Mesendoderm (in vitro differentiated cells): ENCODE measurements around the gene LIN9.
"Not testable (repeated sequence)": the region's sequence is repeated elsewhere in the genome, so short reads cannot be mapped to it uniquely, and the experiment has no call there.

Experiments
- DNase-seq: peaks from one replicate; pipeline ENCODE4 v3.0.0; 2013
- H2AK5ac ChIP-seq: 2 replicates; pipeline ENCODE4 v1.6.1; 2013; ENCODE audit warnings: low read length, inconsistent platforms
- H2BK120ac ChIP-seq: 2 replicates; pipeline ENCODE4 v1.6.1; 2013; ENCODE audit warnings: low read depth, mild to moderate bottlenecking, low read length, moderate library complexity, mixed read lengths
- H2BK15ac ChIP-seq: replicated peaks from 2 replicates; pipeline ENCODE4 v1.6.1; 2013; ENCODE audit warnings: low read depth, mild to moderate bottlenecking, moderate library complexity
- H2BK5ac ChIP-seq: 2 replicates; pipeline ENCODE4 v1.6.1; 2013; ENCODE audit warnings: low read length, inconsistent platforms
- H3K18ac ChIP-seq: 2 replicates; pipeline ENCODE4 v1.6.1; 2013; ENCODE audit warnings: mild to moderate bottlenecking, low read length, mixed read lengths
- H3K23ac ChIP-seq: one replicate; pipeline ENCODE4 v1.6.1; 2013; ENCODE audit warnings: low read length
- H3K27ac ChIP-seq: 2 replicates; pipeline ENCODE4 v1.5.1; 2013; ENCODE audit warnings: low read depth, mild to moderate bottlenecking, inconsistent platforms, low read length, moderate library complexity
- H3K27me3 ChIP-seq: 2 replicates; pipeline ENCODE4 v1.6.1; 2013; ENCODE audit warnings: low read length, control low read depth, mild to moderate bottlenecking, inconsistent platforms; ENCODE audit not compliant: insufficient read depth, poor library complexity
- H3K36me3 ChIP-seq: 2 replicates; pipeline ENCODE4 v1.6.1; 2013; ENCODE audit warnings: low read length, inconsistent platforms; ENCODE audit not compliant: control insufficient read depth, insufficient read depth
- H3K4ac ChIP-seq: one replicate; pipeline ENCODE4 v1.6.1; 2013; ENCODE audit warnings: low read depth, mild to moderate bottlenecking, low read length, moderate library complexity
- H3K4me1 ChIP-seq: 2 replicates; pipeline ENCODE4 v1.6.1; 2013; ENCODE audit warnings: low read depth, low read length, inconsistent platforms; ENCODE audit not compliant: control insufficient read depth
- H3K4me2 ChIP-seq: 2 replicates; pipeline ENCODE4 v1.6.1; 2013; ENCODE audit warnings: low read length
- H3K4me3 ChIP-seq: 2 replicates; pipeline ENCODE4 v1.5.1; 2013; ENCODE audit warnings: mild to moderate bottlenecking, low read length
- H3K56ac ChIP-seq: one replicate; pipeline ENCODE4 v1.6.1; 2013; ENCODE audit warnings: low read length
- H3K79me1 ChIP-seq: 2 replicates; pipeline ENCODE4 v1.6.1; 2013; ENCODE audit warnings: low read length, inconsistent platforms
- H3K79me2 ChIP-seq: 2 replicates; pipeline ENCODE4 v1.6.1; 2013; ENCODE audit warnings: mild to moderate bottlenecking, low read length; ENCODE audit not compliant: control insufficient read depth, insufficient read depth
- H3K9ac ChIP-seq: 2 replicates; pipeline ENCODE4 v1.6.1; 2013; ENCODE audit warnings: low read length, inconsistent platforms
- H4K5ac ChIP-seq: one replicate; pipeline ENCODE4 v1.6.1; 2013; ENCODE audit warnings: low read length
- H4K8ac ChIP-seq: one replicate; pipeline ENCODE4 v1.6.1; 2013; ENCODE audit warnings: low read depth, mild to moderate bottlenecking, control low read depth, low read length, moderate library complexity
- WGBS: extraction: QIAGEN DNeasy Blood & Tissue Kit; methylation state at CpG from one replicate; pipeline ENCODE4 v1.1.7; 2013; ENCODE audit warnings: low lambda C conversion rate, missing lambda C conversion rate; ENCODE audit not compliant: insufficient coverage; ENCODE audit errors: extremely low coverage; 5-methylcytosine and 5-hydroxymethylcytosine counted together

LIN9 gene

DNA sequence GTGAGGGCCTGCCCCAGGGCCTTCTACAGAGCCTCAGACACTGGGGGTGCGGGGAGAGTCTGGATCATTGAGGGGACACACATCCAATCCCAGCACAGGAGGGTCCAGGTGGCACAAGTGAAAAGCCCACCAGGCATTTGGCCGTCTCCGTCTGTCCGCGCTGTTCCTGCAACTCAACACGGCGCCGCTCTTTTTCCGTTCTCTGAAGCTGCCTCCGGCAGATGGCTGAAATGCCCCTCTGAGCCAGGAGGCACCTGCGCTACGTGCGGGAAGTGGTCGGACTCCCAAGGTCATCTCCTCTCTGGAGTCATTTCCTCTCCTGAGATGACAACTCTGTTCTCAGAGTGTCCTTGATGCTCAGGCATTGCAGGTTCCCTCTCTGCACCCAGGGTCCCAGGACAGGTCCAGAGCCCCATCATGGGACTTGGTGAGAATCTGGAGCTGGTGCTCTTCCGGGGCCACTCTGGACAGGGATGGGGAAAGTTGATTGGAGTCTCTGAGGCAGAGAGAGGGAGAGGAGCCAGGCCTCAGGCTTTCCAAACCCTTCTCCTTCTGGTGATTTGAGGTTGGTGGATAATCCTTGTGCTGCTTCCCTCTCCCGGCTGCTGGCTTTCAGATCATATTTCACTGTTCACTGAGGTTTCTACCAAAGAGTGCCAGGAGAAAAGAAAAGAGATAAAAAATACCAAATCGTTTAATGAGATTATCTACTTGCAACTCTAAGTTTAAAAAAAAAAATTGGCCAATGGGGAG, 99.5 kb downstream of the LIN9 start:
- Histone ChIP-seq H3K4me2 (no peak overlapping the region), H3K4ac (peak overlapping the region; percentile 60), H3K56ac (peak overlapping the region; percentile 70), H3K27ac (no peak overlapping the region), H3K36me3 (no peaks in the 10 kb centered on the region), H2BK15ac (no peak overlapping the region), H3K79me1 (no peaks in the 10 kb centered on the region), H2BK5ac (peak overlapping the region; percentile 95), H2AK5ac (peak overlapping the region; percentile 78), H3K27me3 (no peaks in the 10 kb centered on the region), H3K4me1 (peaks cover 24% of the 10 kb centered on the region), H3K23ac (peak overlapping the region; percentile 38), H4K8ac (no peak overlapping the region), H3K18ac (peak overlapping the region; percentile 7), H2BK120ac (peak overlapping the region; percentile 47), H3K9ac (no peak overlapping the region), H4K5ac (no peak overlapping the region), H3K4me3 (no peak overlapping the region), H3K79me2 (no peaks in the 10 kb centered on the region)
- WGBS, result no CpG with 5 or more reads among the region's 17 CpGs
- no peak for DNase-seq

DNA sequence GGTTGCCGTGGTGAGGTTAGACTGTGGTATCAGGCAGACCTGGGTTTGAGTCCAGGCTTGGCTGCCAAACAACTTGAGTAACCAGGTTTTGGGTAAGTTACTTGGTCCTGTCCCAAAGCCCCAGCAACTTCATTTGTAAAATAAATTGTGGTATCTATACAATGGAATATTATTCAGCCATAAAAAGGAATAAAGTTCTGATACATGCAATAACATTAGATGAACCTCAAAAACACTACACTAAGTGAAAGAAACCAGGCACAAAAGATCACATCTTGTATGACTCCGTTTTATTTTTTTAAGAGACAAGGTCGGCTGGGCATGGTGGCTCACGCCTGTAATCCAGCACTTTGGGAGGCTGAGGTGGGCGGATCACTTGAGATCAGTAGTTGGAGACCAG, 101.9 kb downstream of the LIN9 start:
- no CpG with 5 or more reads among the region's 5 CpGs for WGBS
- no peak overlapping the region for H3K56ac ChIP-seq
- no peak overlapping the region for H3K18ac ChIP-seq
- H3K27ac ChIP-seq, result no peak overlapping the region
- H4K5ac ChIP-seq, result no peak overlapping the region
- peaks cover 14% of the 10 kb centered on the region for H3K4me1 ChIP-seq
- H2BK5ac ChIP-seq, result no peak overlapping the region
- no peak overlapping the region for H3K4me3 ChIP-seq
- no peaks in the 10 kb centered on the region for H3K27me3 ChIP-seq
- H3K4ac ChIP-seq, result no peak overlapping the region
- no peak overlapping the region for H3K4me2 ChIP-seq
- no peaks in the 10 kb centered on the region for H3K79me1 ChIP-seq
- DNase-seq, result no peak
- no peak overlapping the region for H2BK120ac ChIP-seq
- no peak overlapping the region for H3K23ac ChIP-seq
- no peaks in the 10 kb centered on the region for H3K79me2 ChIP-seq
- H3K9ac ChIP-seq, result no peak overlapping the region
- no peak overlapping the region for H2BK15ac ChIP-seq
- H2AK5ac ChIP-seq, result peak overlapping the region; percentile 99
- no peaks in the 10 kb centered on the region for H3K36me3 ChIP-seq
- H4K8ac ChIP-seq, result no peak overlapping the region

DNA sequence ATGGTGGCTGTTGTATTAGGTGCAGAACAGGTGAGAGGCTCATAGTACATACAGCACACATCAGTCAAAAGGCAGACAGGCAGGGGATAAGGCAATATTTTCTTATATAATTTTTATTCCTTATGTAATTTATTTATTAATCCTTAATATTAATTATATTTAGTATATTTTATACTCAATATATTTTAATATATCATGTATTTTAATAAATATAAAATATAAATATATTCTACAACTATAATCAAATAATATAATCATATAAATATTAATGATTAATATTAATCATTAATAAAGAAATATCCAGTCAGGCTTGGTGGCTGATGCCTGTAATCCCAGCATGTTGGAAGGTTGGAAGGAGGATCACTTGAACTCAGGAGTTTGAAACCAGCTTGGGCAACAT, 104.8 kb downstream of the LIN9 start:
- no peak overlapping the region for H3K56ac ChIP-seq
- no peak overlapping the region for H3K23ac ChIP-seq
- no peak overlapping the region for H2BK120ac ChIP-seq
- H2AK5ac ChIP-seq, result no peak overlapping the region
- peak overlapping the region; percentile 13 for H3K18ac ChIP-seq
- DNase-seq, result no peak
- no peak overlapping the region for H2BK15ac ChIP-seq
- H3K27me3 ChIP-seq, result no peaks in the 10 kb centered on the region
- H4K5ac ChIP-seq, result no peak overlapping the region
- H4K8ac ChIP-seq, result no peak overlapping the region
- H3K36me3 ChIP-seq, result no peaks in the 10 kb centered on the region
- no peaks in the 10 kb centered on the region for H3K79me1 ChIP-seq
- no peaks in the 10 kb centered on the region for H3K4me1 ChIP-seq
- no peaks in the 10 kb centered on the region for H3K79me2 ChIP-seq
- no peak overlapping the region for H3K4me2 ChIP-seq
- peak overlapping the region; percentile 25 for H2BK5ac ChIP-seq
- no peak overlapping the region for H3K27ac ChIP-seq
- H3K4ac ChIP-seq, result no peak overlapping the region
- H3K9ac ChIP-seq, result no peak overlapping the region
- no peak overlapping the region for H3K4me3 ChIP-seq

DNA sequence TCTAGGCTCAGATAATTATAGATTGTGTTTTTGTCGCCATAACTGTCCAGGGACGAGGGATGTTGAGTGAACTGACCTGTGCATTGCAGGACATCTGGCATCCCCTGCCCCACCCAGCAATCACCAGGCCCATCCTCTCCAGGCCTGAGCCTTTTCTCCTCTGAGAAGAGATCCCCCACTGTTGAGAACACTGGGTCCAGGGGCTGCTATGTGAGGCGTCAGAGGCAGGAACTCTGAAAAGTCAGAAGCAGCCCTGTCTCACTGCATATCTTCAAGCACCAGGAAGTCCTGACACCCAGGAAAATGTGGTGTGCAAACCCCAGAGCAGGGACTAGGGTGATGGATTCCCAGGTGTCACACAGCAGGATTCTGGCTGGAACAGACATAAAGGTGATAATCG, 105.3 kb downstream of the LIN9 start:
- peak overlapping the region; percentile 13 for H3K18ac ChIP-seq

DNA sequence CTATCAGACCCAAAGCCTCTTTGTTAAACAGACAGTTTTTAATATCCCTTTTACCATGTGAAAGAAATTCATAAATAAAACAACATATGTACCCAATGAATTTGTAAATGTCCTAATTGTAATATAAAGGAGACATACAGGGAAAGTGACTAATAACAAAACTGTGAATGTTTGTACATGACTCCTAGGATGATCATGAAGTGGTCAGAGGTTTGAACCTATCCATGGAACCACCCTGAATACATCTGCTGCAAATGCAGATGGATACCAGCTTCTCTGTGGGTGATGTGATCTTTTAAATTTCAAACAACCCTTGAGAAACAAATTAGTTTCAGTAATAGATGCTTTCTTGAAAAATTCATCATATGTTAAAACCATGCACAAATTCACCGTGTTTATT, 105.7 kb downstream of the LIN9 start:
- H2AK5ac ChIP-seq, result no peak overlapping the region
- WGBS, result no CpG with 5 or more reads among the region's 1 CpG
- H2BK15ac ChIP-seq, result no peak overlapping the region
- no peak for DNase-seq
- H3K27ac ChIP-seq, result no peak overlapping the region
- H3K36me3 ChIP-seq, result no peaks in the 10 kb centered on the region
- H4K8ac ChIP-seq, result no peak overlapping the region
- no peaks in the 10 kb centered on the region for H3K27me3 ChIP-seq
- H2BK5ac ChIP-seq, result no peak overlapping the region
- H2BK120ac ChIP-seq, result no peak overlapping the region
- H3K4me3 ChIP-seq, result no peak overlapping the region
- H4K5ac ChIP-seq, result no peak overlapping the region
- no peaks in the 10 kb centered on the region for H3K4me1 ChIP-seq
- no peak overlapping the region for H3K9ac ChIP-seq
- no peak overlapping the region for H3K23ac ChIP-seq
- H3K18ac ChIP-seq, result peak overlapping the region; percentile 60
- no peak overlapping the region for H3K4ac ChIP-seq
- H3K56ac ChIP-seq, result no peak overlapping the region
- H3K79me1 ChIP-seq, result no peaks in the 10 kb centered on the region
- no peak overlapping the region for H3K4me2 ChIP-seq
- H3K79me2 ChIP-seq, result no peaks in the 10 kb centered on the region

More for the DNA sequence above, 105.3 kb downstream of the LIN9 start:
- Histone ChIP-seq H2BK120ac (no peak overlapping the region), H3K9ac (no peak overlapping the region), H2BK5ac (no peak overlapping the region), H2AK5ac (no peak overlapping the region), H3K27ac (no peak overlapping the region), H4K5ac (no peak overlapping the region), H2BK15ac (no peak overlapping the region), H3K79me2 (no peaks in the 10 kb centered on the region), H3K4me3 (no peak overlapping the region), H3K27me3 (no peaks in the 10 kb centered on the region), H3K4me1 (no peaks in the 10 kb centered on the region), H3K79me1 (no peaks in the 10 kb centered on the region), H3K23ac (no peak overlapping the region), H3K56ac (no peak overlapping the region), H3K4ac (peak overlapping the region; percentile 17), H3K36me3 (no peaks in the 10 kb centered on the region), H3K4me2 (no peak overlapping the region), H4K8ac (no peak overlapping the region)
- no CpG with 5 or more reads among the region's 4 CpGs for WGBS
- peak; percentile 81 for DNase-seq

DNA sequence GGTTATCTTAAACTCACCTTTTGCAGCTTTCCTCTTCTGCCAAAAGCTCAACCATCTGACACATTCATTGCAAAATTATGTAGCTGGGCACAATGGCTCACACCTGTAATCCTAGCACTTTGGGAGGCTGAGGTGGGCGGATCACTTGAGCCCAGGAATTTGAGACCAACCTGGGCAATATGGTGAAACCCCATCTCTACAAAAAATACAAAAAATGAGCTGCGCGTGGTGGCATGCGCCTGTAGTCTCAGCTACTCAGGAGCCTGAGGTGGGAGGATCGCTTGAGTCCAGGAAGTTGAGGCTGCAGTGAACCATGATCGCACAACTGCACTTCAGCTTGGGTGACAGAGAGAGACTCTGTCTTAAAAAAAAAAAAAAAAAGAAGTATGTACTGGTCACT, 106.3 kb downstream of the LIN9 start:
- H4K8ac ChIP-seq, DNase-seq, H4K5ac ChIP-seq, H3K56ac ChIP-seq, H3K79me2 ChIP-seq, H3K4me1 ChIP-seq, H3K4me2 ChIP-seq, H3K9ac ChIP-seq, H3K23ac ChIP-seq, H3K27ac ChIP-seq, H3K27me3 ChIP-seq, H3K4me3 ChIP-seq, H3K79me1 ChIP-seq, H2AK5ac ChIP-seq, H2BK5ac ChIP-seq, H3K36me3 ChIP-seq: not testable (repeated sequence)
- peak overlapping the region; percentile 60 for H2BK15ac ChIP-seq
- H2BK120ac ChIP-seq, result peak overlapping the region; percentile 83
- peak overlapping the region; percentile 50 for H3K4ac ChIP-seq
- H3K18ac ChIP-seq, result peak overlapping the region; percentile 60
- WGBS, result no CpG with 5 or more reads among the region's 6 CpGs
